ENCODE data around the gene FBLN5.

FBLN5 gene, protein sequence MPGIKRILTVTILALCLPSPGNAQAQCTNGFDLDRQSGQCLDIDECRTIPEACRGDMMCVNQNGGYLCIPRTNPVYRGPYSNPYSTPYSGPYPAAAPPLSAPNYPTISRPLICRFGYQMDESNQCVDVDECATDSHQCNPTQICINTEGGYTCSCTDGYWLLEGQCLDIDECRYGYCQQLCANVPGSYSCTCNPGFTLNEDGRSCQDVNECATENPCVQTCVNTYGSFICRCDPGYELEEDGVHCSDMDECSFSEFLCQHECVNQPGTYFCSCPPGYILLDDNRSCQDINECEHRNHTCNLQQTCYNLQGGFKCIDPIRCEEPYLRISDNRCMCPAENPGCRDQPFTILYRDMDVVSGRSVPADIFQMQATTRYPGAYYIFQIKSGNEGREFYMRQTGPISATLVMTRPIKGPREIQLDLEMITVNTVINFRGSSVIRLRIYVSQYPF

DNA sequence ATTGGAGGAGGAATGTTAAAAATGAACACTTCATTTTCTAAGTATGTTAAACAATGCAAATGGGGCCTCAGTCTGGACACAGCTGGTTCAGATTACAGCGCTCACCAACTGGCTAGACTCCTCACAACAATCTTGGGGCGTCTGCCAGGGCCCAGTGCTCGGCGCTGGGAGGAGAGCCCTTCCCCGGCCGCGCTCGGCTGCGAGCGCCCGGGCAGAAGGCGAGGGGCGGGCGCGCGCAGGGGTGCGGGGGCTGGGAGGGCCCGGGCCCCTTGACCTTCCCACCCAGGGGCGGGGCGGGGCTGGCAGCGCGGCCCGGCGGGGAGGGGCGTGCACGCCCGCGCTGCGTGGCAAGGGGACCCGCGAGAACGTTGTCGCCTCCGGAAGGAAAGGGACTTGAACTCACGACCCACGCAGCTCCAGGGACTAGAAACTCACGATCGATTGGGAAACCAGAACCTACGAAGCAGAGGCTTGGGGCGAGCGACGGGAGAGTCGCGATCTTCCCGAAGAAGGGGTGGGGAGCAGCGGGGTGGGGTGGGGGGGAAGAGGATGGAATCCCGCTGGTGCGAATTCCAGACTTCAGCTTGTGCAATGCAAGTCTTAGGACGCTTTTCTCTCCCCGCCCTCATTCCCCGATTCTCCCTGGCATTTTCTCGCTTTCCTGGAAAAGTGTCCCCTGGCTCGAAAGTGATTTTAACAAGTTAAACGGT is at the start of gene FBLN5:
Gene FBLN5, minus strand, starts transcription at position 220 of the 710 bp plus-strand sequence. CDS start 465 bp downstream, outside the sequence.
- DNase-seq = no peak

DNA sequence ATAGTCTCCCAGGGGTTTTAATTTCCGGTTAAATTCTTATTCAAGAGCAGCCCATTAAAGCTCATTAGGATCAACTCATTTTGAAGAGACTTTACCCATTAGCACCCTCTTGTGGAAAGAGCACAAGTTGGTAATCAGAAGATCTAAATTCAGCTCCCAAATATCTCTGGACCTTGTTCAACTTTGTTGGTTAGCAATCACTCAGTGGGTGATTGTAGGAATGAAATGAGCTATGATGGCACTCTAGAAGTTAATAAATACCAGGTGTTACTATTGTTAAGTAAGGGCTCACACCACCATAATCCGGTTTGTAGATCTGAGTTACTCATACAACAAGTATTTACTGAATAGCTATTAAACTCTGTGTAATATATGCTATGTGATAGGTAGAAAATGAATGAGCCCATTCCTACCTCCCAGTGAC is 49.5 kb upstream of the FBLN5 start:
- peak; percentile 83 for DNase-seq

DNA sequence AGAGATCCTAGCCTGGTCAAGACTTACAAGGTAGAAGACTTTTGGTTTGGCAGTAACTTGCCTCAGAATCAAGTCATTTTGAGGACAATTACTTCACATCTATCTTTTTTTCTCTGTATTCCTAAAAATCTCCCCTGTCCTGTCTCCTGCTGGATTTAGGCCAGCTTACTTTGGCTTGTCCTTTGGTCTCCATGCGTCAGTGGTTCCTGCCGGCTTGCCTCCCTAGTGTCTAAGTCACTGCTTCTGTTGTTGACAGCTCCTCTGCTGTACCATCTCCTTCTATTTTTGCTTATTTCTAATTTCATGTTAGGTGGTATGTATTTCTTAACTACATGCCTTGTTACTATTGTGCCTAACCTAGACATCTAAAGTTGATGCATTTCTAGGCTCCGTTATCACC is 39.7 kb upstream of the FBLN5 start:
- no peak for DNase-seq

DNA sequence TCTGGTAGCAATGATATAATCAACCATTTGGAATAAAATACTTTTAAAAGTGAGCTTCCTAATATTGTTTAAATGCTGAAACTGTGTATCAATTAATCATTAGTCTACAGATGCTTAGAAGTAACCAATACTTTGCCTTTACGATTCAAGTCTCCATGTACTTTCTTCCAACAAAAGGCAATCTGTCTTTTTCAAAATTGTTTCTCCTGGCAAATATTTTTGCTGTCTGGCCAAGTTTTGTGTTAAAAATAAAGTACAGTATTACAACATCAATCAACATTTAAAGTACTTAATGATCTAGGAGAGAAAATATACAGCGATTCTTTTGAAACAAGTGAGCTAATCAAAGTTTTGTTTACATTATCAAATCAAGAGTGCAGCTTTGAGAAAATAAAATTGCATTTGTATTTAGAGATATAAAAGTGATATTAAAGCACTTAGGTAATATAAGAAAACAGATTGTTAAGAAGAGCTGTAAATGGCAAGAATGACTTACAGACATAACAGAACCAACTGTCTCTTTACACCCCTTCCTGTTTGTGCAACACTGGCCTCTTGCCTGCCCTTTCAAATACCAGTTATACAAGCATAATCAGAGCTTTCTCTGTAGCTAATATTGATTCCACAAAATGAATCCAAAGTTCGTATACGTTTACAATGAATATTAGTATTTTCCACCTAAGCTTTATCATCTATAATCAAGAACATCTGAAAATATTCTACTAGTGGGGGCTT is 38.2 kb upstream of the FBLN5 start:
- no peak for DNase-seq

DNA sequence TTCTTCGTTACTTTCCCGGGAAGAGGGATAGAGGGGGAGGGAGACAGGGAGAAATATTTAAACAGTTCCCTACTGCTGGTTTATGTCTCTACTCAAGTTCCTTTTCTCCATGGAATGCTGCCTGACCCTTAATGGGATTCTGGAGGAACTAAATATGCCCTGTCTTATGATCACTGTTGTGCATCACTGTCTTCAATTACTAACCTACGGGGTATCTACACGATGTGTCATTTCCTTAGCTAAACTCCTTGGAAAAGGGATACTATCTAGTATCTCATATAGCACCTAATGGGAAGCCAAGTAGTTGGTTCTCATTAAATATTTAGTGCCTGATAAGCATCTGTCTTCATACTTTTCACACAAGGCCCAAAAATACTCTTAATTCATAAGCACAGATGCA is 37.5 kb upstream of the FBLN5 start:
- DNase-seq = no peak

DNA sequence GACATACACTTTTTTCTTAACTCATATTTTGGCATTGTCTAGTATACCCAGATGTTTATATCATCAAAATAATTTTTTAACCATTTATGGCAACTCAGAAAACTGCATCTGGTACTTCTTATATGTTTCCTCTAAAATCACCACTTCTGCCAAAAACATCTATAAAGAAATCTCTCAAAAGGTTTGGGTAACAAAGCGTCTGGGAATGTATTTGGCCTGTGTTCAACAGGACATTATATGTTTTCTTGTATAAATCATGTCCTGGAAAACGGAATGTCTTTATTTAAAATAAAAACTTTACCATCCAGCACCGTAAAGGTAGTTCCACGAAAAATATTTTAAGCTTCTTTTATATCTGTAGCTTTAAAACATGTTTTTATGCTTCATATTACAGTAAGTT is 36.1 kb upstream of the FBLN5 start:
- no peak for DNase-seq

DNA sequence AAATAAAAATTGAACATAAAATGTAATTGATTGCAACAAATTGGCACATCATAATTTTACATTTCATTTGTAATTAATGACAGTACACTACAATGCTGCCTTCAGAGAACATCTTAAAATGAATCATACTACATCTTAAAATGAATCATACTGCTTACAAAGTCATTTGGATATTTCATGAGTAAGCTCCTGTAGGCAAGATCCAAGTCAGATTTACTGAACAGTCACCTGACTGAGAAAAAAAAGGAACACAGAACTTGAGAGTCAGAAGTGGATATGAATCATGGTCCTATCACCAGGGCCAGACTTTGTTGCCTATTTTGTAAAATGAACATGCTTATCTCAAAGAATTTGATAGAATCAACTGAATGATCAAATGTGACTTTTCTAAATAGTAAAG is 32.7 kb upstream of the FBLN5 start:
- DNase-seq = no peak

DNA sequence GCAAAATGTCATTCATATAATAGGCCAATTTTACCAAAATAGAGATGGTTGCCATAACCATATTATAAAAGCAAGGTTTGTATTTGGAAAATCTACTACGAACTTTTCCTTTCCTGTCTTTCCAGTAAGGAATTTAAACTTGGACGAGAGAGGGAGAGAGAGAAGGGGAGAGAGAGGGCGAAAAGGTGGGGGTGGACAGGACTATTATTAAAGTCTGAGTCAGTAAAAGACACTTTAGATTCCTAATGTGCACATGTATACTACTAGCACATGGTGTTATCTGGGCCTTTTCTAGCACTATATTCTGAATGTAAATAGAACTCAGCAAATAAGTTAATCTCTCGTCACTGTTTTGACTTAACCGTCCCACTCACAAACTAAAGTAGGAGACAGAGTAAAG is 30.4 kb upstream of the FBLN5 start:
- no peak for DNase-seq

DNA sequence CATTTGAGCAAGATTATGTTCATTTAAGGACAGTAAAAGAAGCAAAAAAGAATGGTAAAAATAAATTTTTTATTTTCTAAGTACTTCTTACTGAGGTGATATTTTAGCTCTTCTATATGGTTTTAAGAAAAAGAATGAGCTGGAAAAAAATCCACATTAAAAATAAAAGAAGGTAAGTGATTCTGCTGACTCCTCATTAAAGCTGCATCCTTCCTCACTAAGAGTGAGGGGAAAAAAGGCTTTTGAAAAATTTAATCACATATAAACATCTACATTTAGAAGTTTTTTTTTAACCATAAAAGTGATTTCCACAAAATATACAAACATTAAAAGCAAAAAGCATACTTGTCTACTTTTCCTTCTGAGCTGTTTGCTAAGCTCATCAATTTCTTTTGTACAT is 28.3 kb upstream of the FBLN5 start:
- no peak for DNase-seq

DNA sequence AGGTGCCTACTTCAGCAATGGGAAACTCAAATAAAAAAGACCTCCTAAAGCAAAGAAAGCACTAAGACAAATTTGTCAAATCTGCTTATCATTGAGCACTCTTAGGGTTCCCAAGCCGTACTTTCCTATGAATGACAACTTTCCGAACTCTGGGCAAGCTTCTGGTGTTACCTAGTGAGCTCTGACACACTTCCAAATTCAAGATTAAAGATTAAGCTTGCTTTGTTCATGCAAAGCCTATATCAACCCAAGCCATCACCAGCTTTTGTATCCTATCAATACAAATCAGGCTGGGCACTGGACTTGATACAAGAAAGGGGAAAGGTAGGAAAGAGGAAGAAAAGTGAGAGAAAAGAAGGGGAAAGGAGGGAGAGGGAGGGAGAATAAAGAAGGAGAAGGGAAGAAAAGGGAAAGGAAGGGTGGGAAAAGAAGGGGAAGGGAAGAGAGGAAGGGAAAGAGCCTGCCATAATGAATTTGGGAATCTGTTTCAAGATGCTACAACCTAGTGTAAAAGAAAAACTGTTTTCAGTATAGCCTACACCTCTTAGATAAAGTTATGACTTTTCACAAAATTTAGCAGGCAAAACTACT is 23.8 kb upstream of the FBLN5 start:
- DNase-seq = no peak

DNA sequence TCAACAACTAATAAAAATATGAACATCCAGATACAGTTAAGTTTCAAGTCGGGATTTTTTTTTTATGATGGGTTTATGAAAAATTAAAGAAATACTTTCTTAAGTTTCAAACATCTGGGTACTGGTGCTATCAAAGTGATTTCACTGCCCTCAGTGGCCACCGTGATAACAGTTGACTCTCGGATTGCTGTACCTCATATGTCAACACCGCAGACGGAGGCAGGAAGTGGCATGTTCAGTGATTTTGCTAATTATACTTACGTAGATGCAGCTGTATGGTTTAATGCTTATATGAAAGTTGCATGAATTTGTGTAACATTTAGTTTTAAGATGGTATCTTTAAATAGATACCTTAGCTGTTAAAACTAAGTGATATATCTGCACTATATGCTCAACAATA is 20.8 kb upstream of the FBLN5 start:
- DNase-seq = no peak

DNA sequence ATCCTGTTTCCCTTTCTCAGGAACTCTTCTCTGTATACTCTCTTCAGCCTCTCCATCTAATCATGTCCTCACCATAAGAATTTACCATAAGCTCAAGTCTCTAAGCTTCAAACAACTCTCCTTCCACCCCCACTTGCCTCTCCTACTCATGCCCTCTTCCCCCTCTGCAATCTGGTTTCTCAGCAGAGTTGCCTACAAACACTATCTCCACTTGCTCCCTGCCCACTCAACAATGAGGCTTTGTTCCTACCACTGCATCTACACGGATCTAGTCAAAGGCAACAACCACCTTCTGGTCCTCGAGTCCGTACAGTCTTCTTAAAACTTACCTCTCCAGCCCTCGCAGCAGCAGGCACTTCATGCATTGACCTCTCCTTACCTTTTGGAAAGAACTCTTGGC is 17.2 kb upstream of the FBLN5 start:
- no peak for DNase-seq

DNA sequence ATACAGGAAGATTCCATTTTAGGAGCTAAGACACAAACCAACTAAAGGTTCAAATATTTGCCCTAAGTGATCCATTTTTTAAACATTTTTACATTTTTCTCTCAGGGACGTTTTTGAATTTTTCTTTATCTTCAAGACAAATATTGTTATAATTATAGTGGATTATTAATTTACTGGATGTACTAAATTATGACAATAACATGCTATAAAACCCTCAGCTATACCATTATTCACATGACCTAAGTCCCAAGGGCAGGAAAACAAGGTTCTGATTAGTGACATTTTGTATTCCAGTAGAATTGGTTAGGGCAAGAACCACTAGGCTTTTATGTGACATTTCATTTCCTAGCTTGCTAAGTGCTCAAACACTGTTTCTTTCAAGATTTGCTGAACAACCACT is 16.5 kb upstream of the FBLN5 start:
- no peak for DNase-seq

DNA sequence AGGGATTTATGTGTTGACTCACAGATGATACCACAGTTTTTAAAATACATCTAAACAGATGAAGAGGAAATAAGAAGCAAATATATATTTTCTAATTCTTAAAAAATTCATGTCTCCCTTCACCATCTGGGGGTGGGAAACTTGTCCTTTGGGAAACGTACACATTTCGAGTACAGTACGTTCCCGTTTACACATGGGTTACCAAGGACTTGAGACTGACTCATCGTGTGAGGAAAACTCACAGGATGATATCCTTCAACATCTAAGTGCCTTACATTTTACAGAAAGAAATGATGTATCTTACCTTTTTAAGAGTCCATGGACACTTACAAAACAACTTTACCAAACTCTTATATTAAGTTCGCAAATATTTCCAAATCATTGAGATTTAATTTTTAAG is 16.0 kb upstream of the FBLN5 start:
- no peak for DNase-seq

DNA sequence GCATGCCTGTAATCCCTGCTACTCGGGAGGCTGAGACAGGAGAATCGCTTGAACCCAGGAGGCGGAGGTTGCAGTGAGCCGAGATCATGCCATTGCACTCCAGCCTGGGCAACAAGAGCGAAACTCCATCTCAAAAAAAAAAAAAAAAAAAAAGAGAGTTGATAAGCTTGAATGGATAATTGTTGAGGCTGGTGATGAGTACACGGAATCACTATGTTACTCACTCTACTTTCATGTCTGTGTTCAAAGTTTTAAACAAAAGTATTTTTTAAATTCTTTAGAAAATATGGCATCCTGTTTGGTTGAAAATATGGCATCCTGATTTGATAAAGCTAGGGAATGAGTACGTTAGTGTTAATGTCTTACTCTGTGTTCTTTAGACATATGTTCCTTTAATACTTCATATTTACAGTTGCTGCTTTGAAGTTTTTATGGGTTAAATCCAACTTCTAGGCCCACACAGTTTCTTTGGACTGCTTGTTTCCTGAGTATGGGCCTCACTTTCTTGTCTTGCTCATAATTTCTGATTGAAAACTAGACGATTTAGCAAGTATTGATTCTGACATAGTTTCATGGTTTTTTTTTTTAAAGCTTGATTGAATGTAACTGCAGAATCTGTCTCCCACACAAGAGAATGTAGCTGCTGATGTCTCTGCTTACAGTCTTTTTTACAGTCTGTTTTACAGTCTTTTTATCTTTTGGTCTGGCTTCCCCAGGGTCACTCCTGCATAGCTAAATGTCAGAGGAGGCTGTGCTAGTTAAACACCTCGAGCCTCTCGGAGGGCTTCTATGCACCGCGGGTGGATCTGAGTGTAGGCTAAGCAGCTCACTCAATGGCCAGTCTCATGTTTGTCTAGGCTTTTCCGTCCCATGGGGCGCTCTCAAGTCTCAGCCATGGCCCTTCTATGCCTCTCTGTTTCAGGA is 14.1 kb upstream of the FBLN5 start:
- DNase-seq = no peak

DNA sequence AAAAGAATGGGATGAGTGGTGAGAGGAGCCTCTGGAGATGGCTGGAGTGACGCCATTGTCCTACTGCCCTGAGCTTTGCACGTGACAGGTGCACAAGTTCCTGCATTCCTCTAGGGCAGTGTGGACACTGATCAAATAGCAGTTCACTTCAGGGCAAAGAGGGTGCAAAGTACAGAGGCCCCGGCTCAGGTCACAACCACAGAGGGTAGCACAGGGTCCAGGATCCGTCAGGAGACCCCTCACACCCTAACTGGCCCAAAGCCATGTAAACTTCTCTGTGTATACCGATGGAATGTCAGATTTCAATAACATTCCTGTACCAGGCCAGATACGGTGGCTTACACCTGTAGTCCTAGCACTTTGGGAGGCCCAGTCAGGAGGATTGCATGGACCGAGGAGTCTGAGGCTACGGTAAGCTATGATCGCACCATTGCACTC is 10.4 kb upstream of the FBLN5 start:
- DNase-seq = no peak

DNA sequence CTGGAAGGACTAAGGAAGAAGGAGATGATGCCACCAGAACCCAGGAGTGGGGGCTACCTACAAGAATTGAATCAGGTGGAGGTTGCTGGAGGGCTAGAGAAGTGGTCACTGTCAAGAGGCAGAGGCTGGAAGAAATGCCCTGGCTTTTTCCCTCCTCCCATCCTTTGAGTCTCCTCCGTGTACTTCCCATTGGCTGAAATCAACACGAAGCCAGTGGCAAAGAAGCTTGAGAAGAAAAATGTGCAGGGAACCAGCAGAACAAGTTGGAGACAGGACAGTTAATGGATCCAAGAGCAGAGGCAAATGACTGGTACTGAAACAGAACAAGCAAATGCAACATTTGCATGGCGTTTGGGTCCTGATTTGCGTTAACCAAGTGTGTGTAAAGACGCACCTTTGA is 9.1 kb upstream of the FBLN5 start:
- DNase-seq = no peak

DNA sequence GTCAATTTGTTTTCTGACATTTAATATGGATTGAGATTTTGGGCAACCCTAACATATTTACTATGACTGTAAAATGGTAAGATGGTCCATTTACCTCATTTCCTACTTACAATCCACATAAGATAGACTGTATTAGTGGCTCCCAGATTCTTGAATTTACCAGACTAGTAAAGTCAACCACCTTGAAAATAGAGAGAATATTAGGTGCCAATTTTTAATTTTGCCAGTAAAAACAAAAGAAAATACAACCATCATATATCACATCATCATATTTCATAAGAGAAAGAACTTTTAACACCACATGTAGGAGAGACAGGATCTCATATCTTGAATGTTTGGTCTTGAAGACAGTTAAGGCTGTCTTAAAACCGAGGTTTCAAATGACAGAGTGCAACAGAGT is 7.7 kb upstream of the FBLN5 start:
- DNase-seq = no peak

DNA sequence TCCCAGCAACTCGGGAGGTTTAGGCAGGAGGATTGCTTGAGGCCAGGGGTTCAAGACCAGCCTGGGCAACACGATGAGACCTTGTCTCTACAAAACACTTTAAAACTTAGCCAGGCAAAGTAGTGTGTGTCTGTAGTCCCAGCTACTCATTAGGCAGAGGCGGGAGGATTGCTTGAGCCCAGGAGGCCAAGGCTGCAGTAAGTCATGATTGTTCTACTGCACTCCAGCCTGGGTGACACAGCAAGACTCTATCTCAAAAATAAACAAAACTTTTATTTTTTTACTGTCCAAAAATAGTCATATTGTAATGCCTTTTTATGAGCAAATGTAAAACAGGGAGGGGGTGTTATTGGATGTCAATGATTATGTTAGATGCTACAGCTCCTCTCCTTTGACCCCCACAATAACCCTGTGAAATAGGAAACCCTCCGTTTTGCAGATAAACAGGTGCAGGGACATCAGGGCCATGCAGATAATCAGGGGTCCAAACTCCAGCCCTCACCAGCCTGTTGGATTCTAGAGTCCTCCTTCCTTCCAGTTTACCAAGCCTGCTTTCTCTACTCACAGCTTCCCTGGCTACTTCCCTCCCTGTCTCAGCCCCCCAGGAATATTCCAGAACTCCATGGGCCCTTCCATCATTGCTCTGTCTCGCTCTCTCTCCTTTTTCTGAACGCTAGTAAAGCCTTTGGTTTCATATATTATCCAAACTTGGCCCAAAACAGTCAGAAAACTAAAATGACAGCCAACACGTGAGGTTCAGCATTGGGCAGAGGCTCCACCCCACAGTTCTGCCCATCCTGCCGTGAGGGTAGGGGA is 5.9 kb upstream of the FBLN5 start:
- no peak for DNase-seq

DNA sequence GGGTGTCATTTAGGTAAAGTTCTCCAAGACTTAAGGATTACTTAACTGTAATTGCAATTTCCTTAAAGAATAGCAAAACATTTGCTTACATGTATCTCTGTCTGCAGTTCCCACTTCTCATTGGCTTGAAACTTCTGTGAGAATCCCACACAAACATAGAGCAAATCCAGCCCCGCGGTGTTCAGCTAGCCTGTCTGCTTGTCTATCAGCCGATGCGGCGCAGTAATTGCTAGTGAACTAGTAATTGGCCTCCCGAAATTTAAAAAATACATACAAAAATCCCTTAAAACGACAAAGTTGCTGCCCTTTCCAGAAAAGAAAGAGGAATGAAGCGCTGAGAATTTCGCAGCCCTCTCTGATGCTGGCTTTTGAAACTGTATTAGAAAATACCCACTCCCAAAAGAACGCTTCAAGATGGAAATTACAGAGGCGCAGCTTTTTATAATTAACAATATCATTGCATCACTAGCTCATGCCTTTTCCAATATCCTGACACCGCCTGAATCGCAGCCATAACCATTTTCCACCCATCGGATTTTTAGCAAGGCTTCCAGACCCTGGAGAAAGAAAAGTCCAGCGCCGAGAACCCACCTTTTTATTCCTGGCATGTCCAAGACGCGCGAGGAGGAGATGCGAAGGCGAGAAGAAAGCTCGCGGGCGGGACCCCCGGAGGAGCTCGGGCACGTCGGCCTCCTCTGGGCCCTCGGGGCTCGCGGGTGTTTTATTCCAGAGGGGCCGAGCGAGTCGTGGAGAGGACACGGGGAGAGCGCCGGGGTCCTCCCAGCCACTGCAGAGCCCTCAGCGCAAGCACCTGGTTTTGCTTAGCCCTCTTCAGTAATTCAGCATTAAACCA is 646 bp downstream of the FBLN5 start:
- DNase-seq = no peak

All from NCI-H1436 (cell line).